CD4-positive, CD25-positive, alpha-beta regulatory T cell (primary cell): Measurements from ENCODE around the gene RPS28. TPM values are rescaled to one million over a fixed set of nuclear protein-coding genes. Genes with fewer than 3 reads are reported as not detected.
A peak's percentile ranks its signal among the peaks of the same experiment; 100 is the strongest.
"Not testable (repeated sequence)": the region's sequence is repeated elsewhere in the genome, so short reads cannot be mapped to it uniquely, and the experiment has no call there.

Source experiments
- ATAC-seq, 2 donors: fragments of 150-1000 bp; cut with Tn5 transposase; one replicate each; pipeline ENCODE4 v1.10.0; 2021; ENCODE audit warnings: low read depth in 2 of 2, moderate number of reproducible peaks in 2 of 2, moderate library complexity in 1 of 2
- DNase-seq, 3 donors: peaks; one replicate each; pipeline versions ENCODE4 v3.0.0 to v3.0.0-alpha.2; 2012 to 2022; ENCODE audit warnings: mixed read lengths in 1 of 3
- H3K27ac ChIP-seq: one replicate; pipeline ENCODE4 v1.7.0; 2013; ENCODE audit warnings: mild to moderate bottlenecking, low read length; ENCODE audit not compliant: insufficient read depth, poor library complexity, severe bottlenecking
- H3K27me3 ChIP-seq: one replicate; pipeline ENCODE4 v1.7.0; 2013; ENCODE audit warnings: low read length; ENCODE audit not compliant: control insufficient read depth, insufficient read depth
- H3K36me3 ChIP-seq: one replicate; pipeline ENCODE4 v1.7.0; 2013; ENCODE audit warnings: mild to moderate bottlenecking, low read length, moderate library complexity; ENCODE audit not compliant: control insufficient read depth, insufficient read depth
- H3K4me1 ChIP-seq: 2 replicates; pipeline ENCODE4 v1.7.0; 2013; ENCODE audit warnings: mild to moderate bottlenecking, low read length; ENCODE audit not compliant: insufficient read depth, control insufficient read depth, poor library complexity, severe bottlenecking
- H3K4me3 ChIP-seq: one replicate; pipeline ENCODE4 v1.7.0; 2013; ENCODE audit warnings: low read depth, mild to moderate bottlenecking, low read length, moderate library complexity
- H3K9me3 ChIP-seq, 2 experiments: 1 replicate in 1 of 2; 2 replicates in 1 of 2; pipeline ENCODE4 v1.7.0; 2013; ENCODE audit warnings: low read length in 2 of 2, mild to moderate bottlenecking in 1 of 2, moderate library complexity in 1 of 2; ENCODE audit not compliant: control insufficient read depth in 2 of 2
- H3K27ac Mint-ChIP-seq, 3 donors: one replicate each; pipeline ENCODE4 v1.8.0; 2020 to 2022; ENCODE audit warnings: mild to moderate bottlenecking in 3 of 3, mixed read lengths in 3 of 3, moderate library complexity in 2 of 3
- H3K27me3 Mint-ChIP-seq: one replicate; pipeline ENCODE4 v1.8.0; 2022; ENCODE audit warnings: mild to moderate bottlenecking, mixed read lengths
- H3K36me3 Mint-ChIP-seq: one replicate; pipeline ENCODE4 v1.8.0; 2020; ENCODE audit warnings: mixed read lengths
- H3K4me1 Mint-ChIP-seq, 4 donors: one replicate each; pipeline ENCODE4 v1.8.0; 2020 to 2022; ENCODE audit warnings: mixed read lengths in 4 of 4, mild to moderate bottlenecking in 1 of 4
- H3K4me3 Mint-ChIP-seq, 4 donors: one replicate each; pipeline ENCODE4 v1.8.0; 2020 to 2022; ENCODE audit warnings: mild to moderate bottlenecking in 4 of 4, mixed read lengths in 4 of 4, moderate library complexity in 3 of 4
- H3K9me3 Mint-ChIP-seq, 7 donors: one replicate each; pipeline ENCODE4 v1.8.0; 2020 to 2022; ENCODE audit warnings: mixed read lengths in 7 of 7, mild to moderate bottlenecking in 3 of 7, moderate library complexity in 2 of 7
- polyA plus RNA-seq, 4 donors: library from polyadenylated mRNA; unstranded; fragments of 300-500 nt; fragmentation: Illumina TruSeq; gene quantifications; one replicate each; pipeline ENCODE4 v1.2.3, GENCODE V29; 2021
- total RNA-seq: library from RNA; stranded (reverse); gene quantifications from one replicate; pipeline ENCODE4 v1.2.3, GENCODE V29; 2022

Gene RPS28
- total RNA-seq, result 2,201 TPM
- polyA plus RNA-seq, result 1,000 to 10,000 TPM; 1,925 to 3,295 (median 2,756) TPM

DNA sequence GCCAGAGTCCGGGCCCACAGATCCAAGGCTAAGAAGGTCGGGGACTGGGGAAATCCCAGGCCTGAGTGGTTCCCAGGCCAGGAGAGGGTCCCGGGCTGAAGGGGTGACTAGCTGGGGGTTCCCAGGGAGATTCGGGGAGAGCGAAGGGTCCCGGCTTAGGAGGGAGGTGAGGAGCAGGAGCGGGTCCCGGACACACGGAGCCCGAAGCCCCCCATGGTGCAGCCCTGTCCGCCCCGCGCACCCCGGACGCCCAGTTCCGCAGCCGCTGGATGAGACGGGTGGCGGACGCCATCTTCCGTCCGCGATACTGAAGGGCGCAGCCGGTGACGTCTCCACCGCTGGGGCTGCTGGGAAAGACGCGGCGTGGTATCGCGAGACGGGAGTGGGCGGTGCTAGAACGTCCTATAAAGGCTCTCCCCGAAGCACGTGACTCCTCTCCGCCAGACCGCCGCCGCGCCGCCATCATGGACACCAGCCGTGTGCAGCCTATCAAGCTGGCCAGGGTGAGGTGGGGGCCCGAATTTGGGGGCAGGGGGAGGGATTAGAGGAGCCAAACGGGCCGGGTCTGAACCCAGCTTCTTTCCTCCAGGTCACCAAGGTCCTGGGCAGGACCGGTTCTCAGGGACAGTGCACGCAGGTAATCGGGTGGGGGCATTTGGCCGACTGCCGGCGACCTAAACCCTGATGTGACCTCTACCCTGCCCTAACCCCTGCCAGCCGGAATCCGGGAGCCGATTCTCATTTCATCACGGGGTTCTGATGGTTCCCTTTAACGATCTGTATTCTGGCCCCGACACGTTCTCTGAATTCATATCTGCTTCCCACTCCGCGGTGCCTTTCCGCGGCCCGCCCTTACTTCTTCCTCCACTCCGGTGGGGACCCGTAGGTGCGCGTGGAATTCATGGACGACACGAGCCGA, at the start of gene RPS28, which contains the start of gene NDUFA7:
Gene RPS28, plus strand, starts transcription at position 430 of the 919 bp plus-strand sequence. Its CDS starts 35 bp downstream, at position 465.
Gene NDUFA7, minus strand, starts transcription at position 309 of the 919 bp plus-strand sequence. Its CDS starts 17 bp downstream, at position 292.
- peaks cover 3 to 44% (median 18%) of the 10 kb centered on the region in 4 donors for H3K4me1 Mint-ChIP-seq
- H3K4me1 ChIP-seq, result peaks cover 35% of the 10 kb centered on the region
- H3K36me3 ChIP-seq, result peaks cover 14% of the 10 kb centered on the region
- peak within 1 kb of the TSS; percentile 96 to 99 (median 98) for H3K4me3 Mint-ChIP-seq
- H3K36me3 Mint-ChIP-seq, result no peaks in the 10 kb centered on the region
- ATAC-seq (peak; percentile 95 to 96), DNase-seq (peak; percentile 95 to 97 (median 97))
- no peaks in the 10 kb centered on the region for H3K27me3 ChIP-seq
- H3K27ac ChIP-seq, result peak within 1 kb of the TSS; percentile 89
- no peaks in the 10 kb centered on the region for H3K9me3 ChIP-seq
- no peaks in the 10 kb centered on the region for H3K27me3 Mint-ChIP-seq
- peak within 1 kb of the TSS; percentile 99 for H3K27ac Mint-ChIP-seq
- peak within 1 kb of the TSS; percentile 85 for H3K4me3 ChIP-seq
- H3K9me3 Mint-ChIP-seq, result no peaks in the 10 kb centered on the region

DNA sequence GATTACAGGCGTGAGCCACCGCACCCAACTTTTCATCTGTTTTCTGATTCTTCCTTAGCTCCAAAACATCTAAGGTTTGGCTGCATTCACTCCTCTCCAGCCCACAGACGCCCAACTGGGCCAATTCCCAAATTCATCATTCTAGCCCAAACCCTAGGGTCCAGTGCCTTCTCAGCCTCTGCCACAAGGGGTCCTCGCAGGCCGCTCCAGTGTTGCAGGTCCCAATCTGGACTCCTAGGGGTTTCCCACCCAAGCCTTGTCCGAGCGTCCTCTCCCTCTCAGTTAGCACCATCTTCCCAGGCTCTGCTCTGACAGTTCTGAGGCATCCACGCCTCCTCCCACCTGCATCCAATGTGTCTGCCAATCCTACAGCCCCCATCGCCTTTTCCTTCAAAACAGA, 44.8 kb upstream of the RPS28 start:
- H3K9me3 Mint-ChIP-seq, H3K4me3 Mint-ChIP-seq, ATAC-seq, H3K27ac ChIP-seq, H3K27me3 ChIP-seq, H3K27ac Mint-ChIP-seq, H3K4me1 Mint-ChIP-seq, H3K4me1 ChIP-seq, H3K9me3 ChIP-seq, H3K27me3 Mint-ChIP-seq, H3K4me3 ChIP-seq, DNase-seq, H3K36me3 Mint-ChIP-seq, H3K36me3 ChIP-seq: not testable (repeated sequence)

DNA sequence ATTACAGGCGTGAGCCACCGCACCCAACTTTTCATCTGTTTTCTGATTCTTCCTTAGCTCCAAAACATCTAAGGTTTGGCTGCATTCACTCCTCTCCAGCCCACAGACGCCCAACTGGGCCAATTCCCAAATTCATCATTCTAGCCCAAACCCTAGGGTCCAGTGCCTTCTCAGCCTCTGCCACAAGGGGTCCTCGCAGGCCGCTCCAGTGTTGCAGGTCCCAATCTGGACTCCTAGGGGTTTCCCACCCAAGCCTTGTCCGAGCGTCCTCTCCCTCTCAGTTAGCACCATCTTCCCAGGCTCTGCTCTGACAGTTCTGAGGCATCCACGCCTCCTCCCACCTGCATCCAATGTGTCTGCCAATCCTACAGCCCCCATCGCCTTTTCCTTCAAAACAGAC, 30.0 kb upstream of the RPS28 start:
- H3K36me3 ChIP-seq, H3K27ac ChIP-seq, H3K27ac Mint-ChIP-seq, H3K27me3 Mint-ChIP-seq, DNase-seq, H3K4me3 ChIP-seq, H3K27me3 ChIP-seq, H3K9me3 ChIP-seq, H3K4me1 Mint-ChIP-seq, H3K4me3 Mint-ChIP-seq, H3K36me3 Mint-ChIP-seq, H3K9me3 Mint-ChIP-seq, H3K4me1 ChIP-seq: not testable (repeated sequence)
- ATAC-seq, result peak; percentile 31 to 37

DNA sequence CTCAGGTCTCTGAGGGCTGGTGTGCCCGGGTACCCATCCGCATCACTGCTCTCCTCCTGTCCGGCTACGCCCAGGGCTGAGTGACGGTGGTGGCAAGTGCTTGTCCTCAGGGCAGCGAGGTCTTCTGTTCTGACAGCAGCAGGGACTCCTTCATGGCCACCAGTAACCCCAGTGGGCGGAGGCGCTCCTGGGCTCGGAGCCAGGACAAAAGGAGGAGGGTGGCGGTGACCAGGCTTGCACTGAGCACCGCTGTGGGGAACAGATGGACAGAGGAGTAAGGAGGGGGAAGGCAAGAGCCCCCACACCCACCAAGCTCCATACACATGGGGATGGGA, 19.0 kb upstream of the RPS28 start:
- Mint-ChIP-seq H3K27me3 (no peaks in the 10 kb centered on the region), H3K27ac (no peak overlapping the region), H3K36me3 (no peaks in the 10 kb centered on the region), H3K4me3 (no peak overlapping the region), H3K9me3 (no peaks in the 10 kb centered on the region), H3K4me1 (peaks cover 2 to 22% (median 10%) of the 10 kb centered on the region in 4 donors)
- DNase-seq (peak in 1 of 3 donors; percentile 1), ATAC-seq (no peak)
- Histone ChIP-seq H3K4me1 (peaks cover 19% of the 10 kb centered on the region), H3K27ac (no peak overlapping the region), H3K4me3 (no peak overlapping the region), H3K27me3 (no peaks in the 10 kb centered on the region), H3K9me3 (no peaks in the 10 kb centered on the region), H3K36me3 (peaks cover 4% of the 10 kb centered on the region)

DNA sequence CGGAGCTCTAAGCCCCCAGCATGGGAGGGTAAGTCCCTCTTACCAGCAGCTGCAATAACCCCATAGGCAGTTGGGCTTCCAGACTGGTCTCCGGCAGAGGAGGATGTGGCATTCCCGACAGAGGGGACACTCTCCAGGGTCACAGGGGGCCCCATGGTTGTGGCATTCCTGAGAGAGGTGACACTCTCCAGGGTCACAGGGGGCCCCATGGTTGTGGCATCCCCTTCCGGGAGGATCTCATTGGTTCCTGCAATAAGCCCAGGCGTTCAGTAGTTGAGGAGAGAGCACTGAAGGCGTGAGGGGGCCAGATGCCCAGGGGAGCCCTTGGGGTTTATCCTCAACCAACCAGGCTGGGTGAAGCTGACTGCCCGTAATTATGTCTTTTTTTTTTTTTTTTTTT, 18.6 kb upstream of the RPS28 start:
- Mint-ChIP-seq H3K9me3 (peaks cover 0 to 1% (median 0%) of the 10 kb centered on the region in 7 donors), H3K27me3 (no peaks in the 10 kb centered on the region), H3K4me3 (no peak overlapping the region), H3K36me3 (no peaks in the 10 kb centered on the region), H3K27ac (no peak overlapping the region), H3K4me1 (peaks cover 4 to 26% (median 13%) of the 10 kb centered on the region in 4 donors)
- Histone ChIP-seq H3K27ac (no peak overlapping the region), H3K27me3 (no peaks in the 10 kb centered on the region), H3K9me3 (no peaks in the 10 kb centered on the region), H3K4me1 (peaks cover 23% of the 10 kb centered on the region), H3K36me3 (peaks cover 4% of the 10 kb centered on the region), H3K4me3 (no peak overlapping the region)
- DNase-seq (no peak), ATAC-seq (no peak)

DNA sequence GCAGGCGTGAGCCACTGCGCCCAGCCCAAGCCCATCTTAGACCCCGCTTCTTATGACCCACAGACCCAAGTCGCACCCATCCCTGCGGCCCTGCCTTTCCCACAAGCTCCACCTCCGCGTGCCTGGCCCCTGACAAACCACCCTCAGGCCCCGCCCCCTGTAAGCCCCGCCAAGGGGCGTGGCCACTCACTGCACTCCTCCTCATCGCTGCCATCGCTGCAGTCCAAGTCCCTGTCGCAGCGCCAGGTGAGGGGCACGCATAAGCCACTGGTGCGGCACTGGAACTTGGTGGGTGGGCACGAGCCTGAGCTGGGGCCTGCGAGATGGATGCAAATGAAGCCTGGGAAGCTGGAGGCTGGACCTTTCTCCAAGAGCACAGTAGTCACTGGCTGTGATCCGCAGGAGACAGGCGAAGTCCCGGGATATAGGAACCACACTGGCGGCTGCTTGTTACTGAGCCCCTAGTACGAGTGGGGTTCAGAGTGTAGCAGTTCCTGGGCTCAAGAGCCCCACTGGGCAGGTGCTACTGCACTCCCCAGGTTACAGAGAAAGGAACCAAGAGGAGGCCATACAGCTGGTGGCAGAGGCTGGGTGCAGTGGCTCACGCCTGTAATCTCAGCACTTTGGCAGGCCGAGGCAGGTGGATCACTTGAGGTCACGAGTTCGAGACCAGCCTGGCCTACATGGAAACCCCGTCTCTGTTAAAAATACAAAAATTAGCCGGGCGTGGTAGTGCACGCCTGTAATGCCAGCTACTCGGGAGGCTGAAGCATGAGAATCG, 16.3 kb upstream of the RPS28 start:
- Mint-ChIP-seq H3K4me1 (peaks cover 12 to 44% (median 19%) of the 10 kb centered on the region in 4 donors), H3K36me3 (no peaks in the 10 kb centered on the region), H3K27ac (no peak overlapping the region), H3K9me3 (peaks cover 0 to 1% (median 0%) of the 10 kb centered on the region in 7 donors), H3K27me3 (no peaks in the 10 kb centered on the region), H3K4me3 (peak overlapping the region in 2 of 4 donors; percentile 29 to 75)
- Histone ChIP-seq H3K36me3 (peaks cover 4% of the 10 kb centered on the region), H3K9me3 (no peaks in the 10 kb centered on the region), H3K27me3 (no peaks in the 10 kb centered on the region), H3K27ac (no peak overlapping the region), H3K4me1 (peaks cover 40% of the 10 kb centered on the region), H3K4me3 (no peak overlapping the region)
- DNase-seq (peak in 1 of 3 donors; percentile 1), ATAC-seq (no peak)

DNA sequence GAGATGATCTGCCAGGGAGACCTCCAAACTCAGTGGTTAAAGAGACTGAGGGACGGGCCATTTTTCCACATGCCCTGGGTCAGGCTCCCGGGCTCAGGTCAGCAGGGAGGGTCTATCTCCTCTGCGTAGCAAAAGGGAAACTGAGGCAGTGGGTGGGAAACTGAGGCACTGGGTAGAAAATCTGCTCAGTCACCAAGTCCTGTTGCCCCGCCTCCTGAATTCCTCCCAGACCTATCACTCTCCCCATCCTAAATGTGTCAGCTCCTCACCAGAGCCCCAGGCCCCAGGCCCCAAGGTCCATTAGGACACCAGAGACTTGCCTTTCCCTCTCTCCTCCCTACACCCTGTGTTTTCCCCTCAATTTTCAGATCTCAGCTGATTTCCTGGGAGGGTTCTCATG, 15.5 kb upstream of the RPS28 start:
- H3K27ac ChIP-seq, result no peak overlapping the region
- H3K4me3 Mint-ChIP-seq, result peak overlapping the region in 3 of 4 donors; percentile 75 to 99 (median 92)

More for the DNA sequence above, 15.5 kb upstream of the RPS28 start:
- peak overlapping the region in 2 of 3 donors; percentile 84 to 85 for H3K27ac Mint-ChIP-seq
- H3K4me1 ChIP-seq, result peaks cover 40% of the 10 kb centered on the region
- ATAC-seq (no peak), DNase-seq (peak in 1 of 3 donors; percentile 0)
- H3K4me3 ChIP-seq, result no peak overlapping the region
- H3K4me1 Mint-ChIP-seq, result peaks cover 12 to 44% (median 19%) of the 10 kb centered on the region in 4 donors
- no peaks in the 10 kb centered on the region for H3K36me3 Mint-ChIP-seq
- no peaks in the 10 kb centered on the region for H3K27me3 Mint-ChIP-seq
- no peaks in the 10 kb centered on the region for H3K9me3 ChIP-seq
- no peaks in the 10 kb centered on the region for H3K27me3 ChIP-seq
- H3K36me3 ChIP-seq, result peaks cover 7% of the 10 kb centered on the region
- peaks cover 0 to 1% (median 0%) of the 10 kb centered on the region in 7 donors for H3K9me3 Mint-ChIP-seq
